ENCODE results near the gene USP47. TPM values are rescaled to one million over a fixed set of nuclear protein-coding genes. Genes with fewer than 3 reads are reported as not detected.
A peak's percentile ranks its signal among the peaks of the same experiment; 100 is the strongest.

The USP47 gene
- polyA plus RNA-seq, 1 experiment, result 35.0 TPM

- no peaks in the 10 kb centered on the region for H3K27me3 ChIP-seq (ENCODE audit: control insufficient read depth, insufficient read depth, low read length)
- ChIA-PET CTCF (no interaction called here), POLR2A (no interaction called here)
- no peak overlapping the region for H3K4me3 ChIP-seq (ENCODE audit: low read depth, low read length)
- H3K9me3 ChIP-seq (ENCODE audit: control insufficient read depth, insufficient read depth, low read length), result no peaks in the 10 kb centered on the region
- no peak overlapping the region for H3K27ac ChIP-seq (ENCODE audit: low read depth, low read length)
- TF ChIP-seq CTCF (IDR thresholded peaks at IDR 0.05; ENCODE audit: low read depth, low read length), result no peak
- no peak for DNase-seq (ENCODE audit: low read depth, low spot score)
Measured at GRCh38 chr11:12003336-12003735, 161.6 kb downstream of the USP47 start.

- ChIA-PET POLR2A (no interaction called here), CTCF (interaction anchor here (1.7 to 1.8 kb wide), 2 partner anchors 15 to 72 kb away, joined by 5 to 10 read pairs; no protein-coding TSS in a partner anchor)
- Histone ChIP-seq H3K9me3 (ENCODE audit: control insufficient read depth, insufficient read depth, low read length) (no peaks in the 10 kb centered on the region), H3K27me3 (ENCODE audit: control insufficient read depth, insufficient read depth, low read length) (no peaks in the 10 kb centered on the region), H3K4me3 (ENCODE audit: low read depth, low read length) (no peak overlapping the region), H3K27ac (ENCODE audit: low read depth, low read length) (no peak overlapping the region)
- no peak for DNase-seq (ENCODE audit: low read depth, low spot score)
- no peak for TF ChIP-seq CTCF (IDR thresholded peaks at IDR 0.05; ENCODE audit: low read depth, low read length)
Measured at GRCh38 chr11:12003815-12004214, 162.0 kb downstream of the USP47 start.

- CTCF ChIA-PET, result interaction anchor here (1.7 to 3.2 kb wide), 3 partner anchors 17 to 73 kb away, joined by 5 to 12 read pairs (median 10); no protein-coding TSS in a partner anchor
- H3K4me3 ChIP-seq (ENCODE audit: low read depth, low read length), result peak overlapping the region; percentile 32
- no peak for DNase-seq (ENCODE audit: low read depth, low spot score)
- H3K9me3 ChIP-seq (ENCODE audit: control insufficient read depth, insufficient read depth, low read length), result no peaks in the 10 kb centered on the region
- H3K27me3 ChIP-seq (ENCODE audit: control insufficient read depth, insufficient read depth, low read length), result no peaks in the 10 kb centered on the region
- peak overlapping the region; percentile 25 for H3K27ac ChIP-seq (ENCODE audit: low read depth, low read length)
- POLR2A ChIA-PET, result interaction anchor here (0.6 to 1.1 kb wide), 3 partner anchors 28 to 1196 kb away, joined by 3 to 6 read pairs (median 3); partner anchors contain the start of gene EIF4G2
- TF ChIP-seq CTCF (IDR thresholded peaks at IDR 0.05; ENCODE audit: low read depth, low read length), result no peak
Measured at GRCh38 chr11:12005061-12005460, 163.3 kb downstream of the USP47 start.

- TF ChIP-seq CTCF (IDR thresholded peaks at IDR 0.05; ENCODE audit: low read depth, low read length), result no peak
- Histone ChIP-seq H3K9me3 (ENCODE audit: control insufficient read depth, insufficient read depth, low read length) (no peaks in the 10 kb centered on the region), H3K27ac (ENCODE audit: low read depth, low read length) (peak overlapping the region; percentile 25), H3K4me3 (ENCODE audit: low read depth, low read length) (peak overlapping the region; percentile 32), H3K27me3 (ENCODE audit: control insufficient read depth, insufficient read depth, low read length) (no peaks in the 10 kb centered on the region)
- POLR2A ChIA-PET, result interaction anchor here (0.6 to 1.1 kb wide), 3 partner anchors 28 to 1197 kb away, joined by 3 to 6 read pairs (median 3); partner anchors contain the start of gene EIF4G2
- peak; percentile 62 for DNase-seq (ENCODE audit: low read depth, low spot score)
- CTCF ChIA-PET, result interaction anchor here (1.8 to 3.2 kb wide), 3 partner anchors 17 to 207 kb away, joined by 5 to 12 read pairs (median 7); no protein-coding TSS in a partner anchor
Measured at GRCh38 chr11:12005476-12005875, 163.7 kb downstream of the USP47 start.

GRCh38 chr11:12006552-12007229, 164.9 kb downstream of the USP47 start:
- no peak for DNase-seq (ENCODE audit: low read depth, low spot score)
- no peaks in the 10 kb centered on the region for H3K27me3 ChIP-seq (ENCODE audit: control insufficient read depth, insufficient read depth, low read length)
- TF ChIP-seq CTCF (IDR thresholded peaks at IDR 0.05; ENCODE audit: low read depth, low read length), result no peak
- ChIA-PET POLR2A (interaction anchor here (0.8 to 1.3 kb wide), 2 partner anchors 13 to 37 kb away, joined by 3 to 5 read pairs; no protein-coding TSS in a partner anchor), CTCF (interaction anchor here (2.0 to 3.2 kb wide), 2 partner anchors 37 to 208 kb away, joined by 7 to 12 read pairs; no protein-coding TSS in a partner anchor)
- no peak overlapping the region for H3K27ac ChIP-seq (ENCODE audit: low read depth, low read length)
- H3K4me3 ChIP-seq (ENCODE audit: low read depth, low read length), result peak overlapping the region; percentile 93
- no peaks in the 10 kb centered on the region for H3K9me3 ChIP-seq (ENCODE audit: control insufficient read depth, insufficient read depth, low read length)

Data from AG04450 (cell line).